Epithelial cell of esophagus (primary cell): ENCODE results near the gene STMN3.

Experiments used
- DNase-seq: peaks from one replicate; pipeline ENCODE4 v3.0.0; 2010; ENCODE audit warnings: low read depth
- H3K4me3 ChIP-seq: 2 replicates; pipeline ENCODE4 v1.5.1; 2011; ENCODE audit warnings: mild to moderate bottlenecking, low read length, control low read depth
- CTCF ChIP-seq: IDR thresholded peaks from 2 replicates; pipeline ENCODE4 v1.5.1; 2011; ENCODE audit warnings: low read depth, mild to moderate bottlenecking, low read length, control low read depth, inconsistent platforms; ENCODE audit not compliant: insufficient read depth; ENCODE audit errors: missing control alignments

STMN3 gene

DNA sequence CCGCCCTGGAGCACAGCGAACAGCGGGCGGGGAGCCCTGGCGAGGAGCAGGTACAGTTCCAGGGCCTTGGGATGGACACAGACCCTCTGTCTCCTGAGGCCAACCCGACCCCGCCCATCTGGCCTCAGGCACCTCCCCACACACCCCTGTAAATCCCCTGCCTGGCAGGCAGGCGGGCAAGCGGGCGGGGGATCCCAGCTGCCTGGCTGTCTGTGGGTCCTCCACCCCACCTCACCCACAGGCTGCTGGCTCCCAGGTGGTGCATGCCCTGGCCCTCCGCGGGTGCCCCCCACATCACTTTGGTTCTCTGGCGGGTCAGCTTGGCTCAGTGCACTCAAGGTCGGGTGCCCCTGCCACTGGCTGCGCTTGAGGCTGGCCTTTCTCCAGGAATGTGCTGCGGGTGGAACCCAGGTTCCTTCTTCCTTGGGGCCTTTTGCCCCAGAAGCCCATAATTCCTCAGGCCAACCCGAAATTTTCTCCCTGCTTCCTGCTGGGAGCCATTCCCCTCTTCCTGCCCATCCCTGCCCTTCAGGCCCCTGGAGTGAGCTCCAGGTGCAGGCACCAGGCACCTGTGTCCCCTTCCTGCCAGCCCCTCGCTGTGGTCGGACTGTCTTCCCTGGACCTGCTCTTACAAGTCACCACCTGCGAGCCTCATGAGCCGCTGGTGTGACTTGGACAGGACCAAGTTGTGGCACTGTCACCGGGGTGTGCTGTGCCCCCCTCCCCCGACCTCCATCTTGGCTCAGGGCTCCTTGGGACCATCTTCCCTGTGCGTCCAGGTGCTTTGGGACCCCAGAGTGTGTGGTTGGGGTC is 37.9 kb upstream of the STMN3 start:
- H3K4me3 ChIP-seq = no peak overlapping the region
- no peak for TF ChIP-seq CTCF
- DNase-seq = no peak

DNA sequence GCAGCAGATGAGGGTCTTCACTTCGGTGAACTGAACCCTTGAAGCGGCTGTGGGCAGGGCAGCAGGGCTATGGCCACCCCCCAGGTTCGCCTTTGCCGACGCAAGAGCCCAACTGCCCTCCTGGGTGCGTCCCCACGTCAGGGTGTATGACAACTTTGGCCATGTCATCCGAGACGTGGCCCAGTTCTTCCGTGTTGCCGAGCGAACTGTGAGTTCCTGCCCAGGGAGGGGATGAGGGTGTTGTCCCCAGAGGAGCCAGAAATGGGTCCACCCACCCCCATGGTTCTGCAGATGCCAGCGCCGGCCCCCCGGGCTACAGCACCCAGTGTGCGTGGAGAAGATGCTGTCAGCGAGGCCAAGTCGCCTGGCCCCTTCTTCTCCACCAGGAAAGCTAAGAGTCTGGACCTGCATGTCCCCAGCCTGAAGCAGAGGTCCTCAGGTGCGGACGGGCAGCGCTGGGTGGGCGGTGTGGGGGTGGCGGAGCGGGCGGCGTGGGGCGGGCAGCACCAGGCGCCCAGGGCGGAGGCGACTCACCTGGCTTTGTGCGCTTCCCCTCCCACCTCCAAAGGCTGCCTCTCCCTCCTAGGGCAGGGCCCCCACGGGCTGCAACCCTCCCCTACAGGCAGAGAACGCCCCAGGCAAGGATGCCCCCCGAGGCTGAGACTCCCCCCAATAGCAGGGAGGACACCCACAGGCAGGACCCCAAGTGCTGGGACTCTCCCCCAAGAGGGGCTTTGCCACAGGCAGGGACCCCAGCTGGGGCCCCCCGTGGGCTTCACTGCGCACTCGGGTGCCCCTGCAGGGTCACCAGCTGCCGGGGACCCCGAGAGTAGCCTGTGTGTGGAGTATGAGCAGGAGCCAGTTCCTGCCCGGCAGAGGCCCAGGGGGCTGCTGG is 37.0 kb upstream of the STMN3 start:
- no peak for DNase-seq
- no peak for TF ChIP-seq CTCF
- no peak overlapping the region for H3K4me3 ChIP-seq

- H3K4me3 ChIP-seq = no peak overlapping the region
- TF ChIP-seq CTCF = no peak
- DNase-seq = no peak
Measured at GRCh38 chr20:63689046-63690002, 36.1 kb upstream of the STMN3 start.

GRCh38 chr20:63688228-63689045 is 35.2 kb upstream of the STMN3 start:
- H3K4me3 ChIP-seq = no peak overlapping the region
- TF ChIP-seq CTCF = no peak
- no peak for DNase-seq

- H3K4me3 ChIP-seq = no peak overlapping the region
- no peak for DNase-seq
- TF ChIP-seq CTCF = no peak
Measured at GRCh38 chr20:63687419-63688178, 34.4 kb upstream of the STMN3 start.
